ENCODE results near the gene PRDM16. TPM values are rescaled to one million over a fixed set of nuclear protein-coding genes. Genes with fewer than 3 reads are reported as not detected.

PRDM16 gene
- total RNA-seq, 4 donors from 2014 or later: 0.41 to 0.95 TPM; not detected in 2

DNA sequence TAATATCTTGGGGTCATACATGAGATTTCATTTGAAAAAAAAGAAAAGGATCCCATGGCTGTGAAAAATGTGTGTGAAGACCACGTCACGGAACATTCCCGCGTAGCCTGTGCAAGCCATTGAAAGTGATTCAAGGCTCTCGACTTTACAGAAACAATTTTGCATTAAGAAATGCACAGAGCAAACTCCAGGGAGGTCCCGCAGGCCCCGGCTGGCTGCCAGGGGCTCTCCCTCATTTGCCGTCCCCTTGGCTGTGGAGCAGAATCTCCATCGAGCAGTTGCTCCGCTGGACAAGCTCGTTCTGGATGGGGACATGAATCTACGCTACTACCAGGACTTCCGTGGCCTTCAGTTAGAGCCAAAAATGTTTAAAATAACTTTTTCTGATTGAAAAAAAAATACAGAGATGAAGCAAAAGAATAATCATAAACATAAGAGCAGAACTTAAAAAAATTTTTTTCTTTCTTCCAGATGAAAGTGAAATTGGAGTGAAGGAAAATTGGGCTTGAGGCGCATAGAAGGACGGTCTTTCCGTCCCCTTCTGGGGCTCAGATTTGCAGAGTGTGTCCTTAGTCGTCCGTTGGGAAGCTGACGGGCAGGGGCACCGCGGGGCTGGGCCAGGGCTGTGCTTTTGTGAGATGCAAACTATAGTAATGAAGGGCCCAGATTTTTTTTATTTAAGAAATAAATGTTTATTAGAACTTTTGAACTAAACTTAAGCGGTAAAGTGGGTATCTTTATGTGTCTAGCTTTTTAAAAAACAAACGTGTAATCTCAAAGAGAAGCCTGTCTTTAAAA lies 317.4 kb downstream of the PRDM16 start:
- DNase-seq: no peak
- H3K36me3 ChIP-seq: no peaks in the 10 kb centered on the region
- H3K27me3 ChIP-seq: peaks cover 52% of the 10 kb centered on the region
- no peaks in the 10 kb centered on the region for H3K9me3 ChIP-seq
- intact Hi-C loops (cut with DNase I; ENCODE audit: low total_unique reads) (no loop called here), in situ Hi-C loops (cut with MboI; ENCODE audit: low pct_ligation_motif_present in 1 of 4, low pct_unique_long_range_greater_than_20kb in 1 of 4, low sequenced_read_pairs in 3 of 4) (no loop called here)
- no peaks in the 10 kb centered on the region for H3K4me1 ChIP-seq
- WGBS, 2 donors (ENCODE audit: low coverage in 1 of 2): 84 to 92% methylated on average over 6 to 23 of the region's 23 CpGs
- no peak overlapping the region for H3K4me3 ChIP-seq
- H3K27ac ChIP-seq: no peak overlapping the region
- TF ChIP-seq, protein P1, sequence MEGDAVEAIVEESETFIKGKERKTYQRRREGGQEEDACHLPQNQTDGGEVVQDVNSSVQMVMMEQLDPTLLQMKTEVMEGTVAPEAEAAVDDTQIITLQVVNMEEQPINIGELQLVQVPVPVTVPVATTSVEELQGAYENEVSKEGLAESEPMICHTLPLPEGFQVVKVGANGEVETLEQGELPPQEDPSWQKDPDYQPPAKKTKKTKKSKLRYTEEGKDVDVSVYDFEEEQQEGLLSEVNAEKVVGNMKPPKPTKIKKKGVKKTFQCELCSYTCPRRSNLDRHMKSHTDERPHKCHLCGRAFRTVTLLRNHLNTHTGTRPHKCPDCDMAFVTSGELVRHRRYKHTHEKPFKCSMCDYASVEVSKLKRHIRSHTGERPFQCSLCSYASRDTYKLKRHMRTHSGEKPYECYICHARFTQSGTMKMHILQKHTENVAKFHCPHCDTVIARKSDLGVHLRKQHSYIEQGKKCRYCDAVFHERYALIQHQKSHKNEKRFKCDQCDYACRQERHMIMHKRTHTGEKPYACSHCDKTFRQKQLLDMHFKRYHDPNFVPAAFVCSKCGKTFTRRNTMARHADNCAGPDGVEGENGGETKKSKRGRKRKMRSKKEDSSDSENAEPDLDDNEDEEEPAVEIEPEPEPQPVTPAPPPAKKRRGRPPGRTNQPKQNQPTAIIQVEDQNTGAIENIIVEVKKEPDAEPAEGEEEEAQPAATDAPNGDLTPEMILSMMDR (IDR thresholded peaks at IDR 0.05): no peak
- no peak for TF ChIP-seq POLR2AphosphoS5 (IDR thresholded peaks at IDR 0.05)
- no peak for TF ChIP-seq EP300 (IDR thresholded peaks at IDR 0.05; ENCODE audit: low read depth)
- TF ChIP-seq POLR2A (IDR thresholded peaks at IDR 0.05): no peak

DNA sequence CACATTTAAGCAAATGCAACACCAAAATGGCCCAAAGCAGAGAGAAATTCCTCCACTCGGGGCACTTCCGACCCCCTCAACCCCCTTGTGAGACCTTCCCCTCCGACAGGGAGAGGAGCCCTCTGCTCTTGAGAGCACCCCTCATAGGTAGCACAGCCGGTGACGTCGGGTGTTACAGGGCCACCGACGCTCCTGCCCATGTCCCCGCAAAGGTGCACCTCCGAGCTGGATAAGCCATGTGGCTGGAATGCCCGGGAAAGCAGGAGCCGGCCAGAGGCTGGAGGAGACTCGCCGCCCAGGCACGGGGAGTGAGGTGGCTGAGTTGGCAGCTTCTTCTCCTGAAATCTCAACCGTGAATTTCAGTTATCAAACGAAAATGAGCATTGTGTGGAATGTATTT lies 318.4 kb downstream of the PRDM16 start:
- TF ChIP-seq, protein P1 (IDR thresholded peaks at IDR 0.05): no peak
- no peak for TF ChIP-seq POLR2A (IDR thresholded peaks at IDR 0.05)
- TF ChIP-seq EP300 (IDR thresholded peaks at IDR 0.05; ENCODE audit: low read depth): no peak
- TF ChIP-seq POLR2AphosphoS5 (IDR thresholded peaks at IDR 0.05): no peak
- no peak overlapping the region for H3K27ac ChIP-seq
- no peaks in the 10 kb centered on the region for H3K4me1 ChIP-seq
- no peaks in the 10 kb centered on the region for H3K9me3 ChIP-seq
- H3K36me3 ChIP-seq: no peaks in the 10 kb centered on the region
- no peak overlapping the region for H3K4me3 ChIP-seq
- no peak for DNase-seq
- in situ Hi-C loops (cut with MboI; ENCODE audit: low pct_ligation_motif_present in 1 of 4, low pct_unique_long_range_greater_than_20kb in 1 of 4, low sequenced_read_pairs in 3 of 4) (no loop called here), intact Hi-C loops (cut with DNase I; ENCODE audit: low total_unique reads) (no loop called here)
- H3K27me3 ChIP-seq: peaks cover 62% of the 10 kb centered on the region
- WGBS, 2 donors (ENCODE audit: low coverage in 1 of 2): 78 to 82% methylated on average over 3 to 17 of the region's 17 CpGs

DNA sequence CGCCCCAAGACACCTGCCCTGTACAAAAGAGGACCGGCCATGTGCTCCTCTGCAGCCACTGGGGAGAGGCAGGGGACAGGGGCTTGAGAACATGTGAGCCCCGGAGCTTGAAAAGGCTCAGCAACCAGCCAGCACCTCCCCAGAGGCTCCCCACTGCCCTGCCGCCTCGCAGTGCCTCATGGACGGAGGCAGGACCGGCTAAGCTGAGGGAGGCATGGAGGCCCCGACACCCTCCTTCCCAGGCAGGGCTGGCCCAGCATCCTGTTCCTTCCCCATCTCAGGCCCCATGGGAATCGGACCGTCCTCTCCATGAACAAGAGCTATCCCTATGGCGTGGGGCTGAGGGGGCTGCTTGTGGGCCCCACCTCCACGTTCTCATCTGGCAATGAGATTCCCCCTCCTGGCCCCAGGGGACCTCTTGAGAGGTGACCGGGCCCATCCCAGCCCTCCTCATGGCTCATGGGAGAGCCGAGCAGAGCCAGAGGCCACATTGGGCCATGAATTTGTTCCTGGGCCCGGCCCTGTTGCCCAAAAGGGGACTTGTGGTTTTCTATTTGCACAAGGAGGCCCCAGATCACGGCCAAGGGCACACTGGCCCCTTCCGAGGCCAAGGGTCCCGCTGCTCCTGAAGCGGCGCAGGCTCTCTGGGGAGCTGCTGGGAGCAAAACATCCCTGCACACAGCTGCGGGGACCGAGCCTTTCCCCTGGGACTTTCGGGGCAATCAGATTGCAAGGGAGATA lies 320.3 kb downstream of the PRDM16 start:
- H3K27ac ChIP-seq: no peak overlapping the region
- DNase-seq: no peak
- H3K9me3 ChIP-seq: no peaks in the 10 kb centered on the region
- intact Hi-C loops (cut with DNase I; ENCODE audit: low total_unique reads) (no loop called here), in situ Hi-C loops (cut with MboI; ENCODE audit: low pct_ligation_motif_present in 1 of 4, low pct_unique_long_range_greater_than_20kb in 1 of 4, low sequenced_read_pairs in 3 of 4) (no loop called here)
- peaks cover 76% of the 10 kb centered on the region for H3K27me3 ChIP-seq
- no peak overlapping the region for H3K4me3 ChIP-seq
- TF ChIP-seq POLR2A (IDR thresholded peaks at IDR 0.05) (no peak), EP300 (IDR thresholded peaks at IDR 0.05; ENCODE audit: low read depth) (no peak), POLR2AphosphoS5 (IDR thresholded peaks at IDR 0.05) (no peak)
- TF ChIP-seq, protein P1 (IDR thresholded peaks at IDR 0.05): no peak
- H3K4me1 ChIP-seq: peaks cover 9 to 18% (median 12%) of the 10 kb centered on the region in 4 donors
- 75% methylated on average over 22 of the region's 23 CpGs; no CpG with 5 or more reads in 1 of the 2 donors for WGBS, 2 donors (ENCODE audit: low coverage in 1 of 2)
- no peaks in the 10 kb centered on the region for H3K36me3 ChIP-seq

DNA sequence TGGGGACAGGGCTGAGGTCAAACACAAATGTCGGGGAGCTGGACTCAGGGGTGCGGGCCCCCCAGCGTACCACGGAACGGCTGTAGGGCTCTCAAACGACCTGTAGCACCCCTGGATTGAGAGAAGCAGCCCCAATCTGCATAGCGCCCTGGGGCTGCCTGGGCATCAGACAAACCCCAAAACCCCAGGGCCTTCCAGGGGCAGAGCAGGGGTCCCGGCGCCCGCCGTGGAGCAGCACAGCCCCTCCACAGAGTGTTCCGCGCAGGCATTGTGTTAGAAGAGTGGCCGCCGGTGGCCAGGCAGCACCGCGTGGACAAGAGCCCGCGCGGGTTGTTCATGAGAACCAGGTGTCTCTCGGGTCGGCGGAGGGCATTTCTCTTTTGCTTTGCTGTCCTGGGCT lies 321.3 kb downstream of the PRDM16 start:
- in situ Hi-C loops (cut with MboI; ENCODE audit: low pct_ligation_motif_present in 1 of 4, low pct_unique_long_range_greater_than_20kb in 1 of 4, low sequenced_read_pairs in 3 of 4): no loop called here

More for the DNA sequence above, 321.3 kb downstream of the PRDM16 start:
- no peaks in the 10 kb centered on the region for H3K9me3 ChIP-seq
- peaks cover 9 to 18% (median 13%) of the 10 kb centered on the region in 4 donors for H3K4me1 ChIP-seq
- H3K36me3 ChIP-seq: no peaks in the 10 kb centered on the region
- DNase-seq: no peak
- peaks cover 78% of the 10 kb centered on the region for H3K27me3 ChIP-seq
- no peak for TF ChIP-seq POLR2AphosphoS5 (IDR thresholded peaks at IDR 0.05)
- TF ChIP-seq EP300 (IDR thresholded peaks at IDR 0.05; ENCODE audit: low read depth): no peak
- TF ChIP-seq, protein P1 (IDR thresholded peaks at IDR 0.05): no peak
- TF ChIP-seq POLR2A (IDR thresholded peaks at IDR 0.05): no peak
- intact Hi-C loops (cut with DNase I; ENCODE audit: low total_unique reads): no loop called here
- 91% methylated on average over 23 of the region's 23 CpGs; no CpG with 5 or more reads in 1 of the 2 donors for WGBS, 2 donors (ENCODE audit: low coverage in 1 of 2)
- H3K27ac ChIP-seq: no peak overlapping the region
- no peak overlapping the region for H3K4me3 ChIP-seq
